Cardiac septum (tissue), 1 donor: Measurements from ENCODE around the gene WDR90. TPM values are rescaled to one million over a fixed set of nuclear protein-coding genes. Genes with fewer than 3 reads are reported as not detected.
"Not testable (repeated sequence)": the region's sequence is repeated elsewhere in the genome, so short reads cannot be mapped to it uniquely, and the experiment has no call there.

ENCODE experiments used
- DNase-seq: peaks from one replicate; pipeline ENCODE4 v3.0.0-alpha.2; 2020; ENCODE audit warnings: low spot score
- intact Hi-C: fragments of 100-400 bp; cut with DNase I; formaldehyde crosslinking; loops from one replicate; pipeline ENCODE4 v1.14.0; 2022
- total RNA-seq: library from RNA; stranded (reverse); fragmentation: NEBNext Ultra II Directional; extraction: Animal tissue kit (Norgen Biotek cat#: 25700); gene quantifications from one replicate; pipeline ENCODE4 v1.2.1, GENCODE V29; 2021
- donor health status: DM: no; HTN: no; CAD: no.

Gene WDR90
- total RNA-seq, 1 donor from 2014 or later = 13.9 TPM

- DNase-seq = no peak
- intact Hi-C loops = no loop called here
Measured at GRCh38 chr16:683396-684070, 34.4 kb downstream of the WDR90 start.

- intact Hi-C loops = no loop called here
- DNase-seq = peak; percentile 99
Measured at GRCh38 chr16:684071-684794, 35.1 kb downstream of the WDR90 start, which contains the start of gene JMJD8. Gene JMJD8 (minus strand): TSS chr16:684334. CDS start chr16:684319, 15 bp downstream.

- DNase-seq = no peak
- intact Hi-C loops = no loop called here
Measured at GRCh38 chr16:684961-685696, 36.0 kb downstream of the WDR90 start.

GRCh38 chr16:685967-686366 is 36.8 kb downstream of the WDR90 start:
- DNase-seq = no peak
- intact Hi-C loops = no loop called here

GRCh38 chr16:686459-687260 is 37.5 kb downstream of the WDR90 start:
- no peak for DNase-seq
- intact Hi-C loops = no loop called here

GRCh38 chr16:687499-687898 is 38.3 kb downstream of the WDR90 start:
- DNase-seq = no peak
- intact Hi-C loops = no loop called here

GRCh38 chr16:689175-689897 is 40.2 kb downstream of the WDR90 start:
- intact Hi-C loops = no loop called here
- no peak for DNase-seq

GRCh38 chr16:691242-691641 is 42.1 kb downstream of the WDR90 start:
- intact Hi-C loops = not testable (repeated sequence)

GRCh38 chr16:692356-693108 is 43.4 kb downstream of the WDR90 start:
- intact Hi-C loops = no loop called here
- no peak for DNase-seq

More at GRCh38 chr16:691242-691641, 42.1 kb downstream of the WDR90 start:
- not testable (repeated sequence) for DNase-seq

- intact Hi-C loops = no loop called here
- DNase-seq = no peak
Measured at GRCh38 chr16:693364-693763, 44.2 kb downstream of the WDR90 start.

GRCh38 chr16:693766-694165 is 44.6 kb downstream of the WDR90 start:
- no peak for DNase-seq
- intact Hi-C loops = no loop called here

- intact Hi-C loops = no loop called here
Measured at GRCh38 chr16:694187-694862, 45.2 kb downstream of the WDR90 start.

GRCh38 chr16:694863-695354 is 45.7 kb downstream of the WDR90 start:
- DNase-seq = no peak
- intact Hi-C loops = no loop called here

More at GRCh38 chr16:694187-694862, 45.2 kb downstream of the WDR90 start:
- no peak for DNase-seq

- intact Hi-C loops = no loop called here
- DNase-seq = no peak
Measured at GRCh38 chr16:695355-696089, 46.4 kb downstream of the WDR90 start.

- DNase-seq = no peak
- intact Hi-C loops = no loop called here
Measured at GRCh38 chr16:698911-699671, 49.9 kb downstream of the WDR90 start.
